WTC11 (cell line): ENCODE results near the gene EIF2D. TPM values are rescaled to one million over a fixed set of nuclear protein-coding genes. Genes with fewer than 3 reads are reported as not detected.

Experiments used
- ATAC-seq: fragments of 200-7000 bp; cut with Tn5 transposase; 2 replicates; pipeline ENCODE4 v1.10.0; 2021; ENCODE audit warnings: mild to moderate bottlenecking, moderate library complexity
- CTCF ChIA-PET: fragments of 300-600 bp; sonication (Branson Sonifier 250); formaldehyde crosslinking; loops from one replicate; lab custom pipeline; 2021; ENCODE audit warnings: antibody characterized with exemption; lab: Charles Lee
- POLR2A ChIA-PET: fragments of 350-600 bp; sonication (Branson Sonifier 250); formaldehyde crosslinking; loops from one replicate; lab custom pipeline; 2021; ENCODE audit warnings: antibody characterized with exemption; lab: Charles Lee
- DNase-seq: peaks from one replicate; pipeline ENCODE4 v3.0.0; 2021; ENCODE audit warnings: low spot score
- H3K27ac Mint-ChIP-seq: 2 replicates; pipeline ENCODE4 v1.8.0; 2021; ENCODE audit warnings: mixed read lengths
- H3K27me3 Mint-ChIP-seq: 2 replicates; pipeline ENCODE4 v1.8.0; 2021; ENCODE audit warnings: low read depth, mild to moderate bottlenecking, moderate library complexity, mixed read lengths
- H3K36me3 Mint-ChIP-seq: 2 replicates; pipeline ENCODE4 v1.8.0; 2021; ENCODE audit warnings: mixed read lengths
- H3K4me1 Mint-ChIP-seq: 2 replicates; pipeline ENCODE4 v1.8.0; 2022; ENCODE audit warnings: mixed read lengths
- H3K4me3 Mint-ChIP-seq: 2 replicates; pipeline ENCODE4 v1.8.0; 2021; ENCODE audit warnings: mild to moderate bottlenecking, moderate library complexity, mixed read lengths
- H3K9me3 Mint-ChIP-seq: 2 replicates; pipeline ENCODE4 v1.8.0; 2021; ENCODE audit warnings: mixed read lengths
- FOXP1 ChIP-seq: sonication (generic); formaldehyde crosslinking; IDR thresholded peaks from 2 replicates; pipeline ENCODE4 v1.8.0; 2022; ENCODE audit warnings: missing genetic modification reagents, mild to moderate bottlenecking, moderate library complexity, borderline replicate concordance
- HMGXB4 ChIP-seq: sonication (generic); formaldehyde crosslinking; IDR thresholded peaks from 2 replicates; pipeline ENCODE4 v1.8.1; 2023; ENCODE audit warnings: mild to moderate bottlenecking, moderate library complexity, missing genetic modification reagents
- IRF1 ChIP-seq: sonication (generic); formaldehyde crosslinking; IDR thresholded peaks from 2 replicates; pipeline ENCODE4 v1.8.0; 2023; ENCODE audit warnings: missing genetic modification reagents
- JUN ChIP-seq: sonication (generic); formaldehyde crosslinking; IDR thresholded peaks from 2 replicates; pipeline ENCODE4 v1.8.0; 2023; ENCODE audit warnings: mild to moderate bottlenecking, missing genetic modification reagents
- MXD4 ChIP-seq: fragments of 250-450 bp; sonication (Bioruptor Pico); IDR thresholded peaks from 2 replicates; pipeline ENCODE4 v1.8.0; 2021; ENCODE audit warnings: mild to moderate bottlenecking, moderate library complexity, borderline replicate concordance
- MYBL2 ChIP-seq: sonication (generic); formaldehyde crosslinking; IDR thresholded peaks from 2 replicates; pipeline ENCODE4 v1.8.1; 2023; ENCODE audit warnings: mild to moderate bottlenecking, moderate library complexity, missing genetic modification reagents
- NFE2L1 ChIP-seq: sonication (generic); formaldehyde crosslinking; IDR thresholded peaks from 2 replicates; pipeline ENCODE4 v1.8.1; 2023; ENCODE audit warnings: missing genetic modification reagents
- NR1H2 ChIP-seq: sonication (generic); formaldehyde crosslinking; IDR thresholded peaks from 2 replicates; pipeline ENCODE4 v1.9.0; 2021; ENCODE audit warnings: mild to moderate bottlenecking, moderate library complexity, missing genetic modification reagents
- NR2C2 ChIP-seq: sonication (generic); formaldehyde crosslinking; IDR thresholded peaks from 2 replicates; pipeline ENCODE4 v1.8.0; 2022; ENCODE audit warnings: mild to moderate bottlenecking, missing genetic modification reagents
- RELA ChIP-seq: sonication (generic); formaldehyde crosslinking; IDR thresholded peaks from 2 replicates; pipeline ENCODE4 v1.8.1; 2022; ENCODE audit warnings: missing genetic modification reagents, mild to moderate bottlenecking, borderline replicate concordance
- TCF7 ChIP-seq: sonication (generic); formaldehyde crosslinking; IDR thresholded peaks from 2 replicates; pipeline ENCODE4 v1.8.0; 2022; ENCODE audit warnings: mild to moderate bottlenecking, low read depth, missing genetic modification reagents, moderate library complexity
- TP53 ChIP-seq: sonication (generic); formaldehyde crosslinking; IDR thresholded peaks from 2 replicates; pipeline ENCODE4 v1.8.1; 2023; ENCODE audit warnings: mild to moderate bottlenecking, missing genetic modification reagents
- ZNF121 ChIP-seq: sonication (generic); formaldehyde crosslinking; IDR thresholded peaks from 2 replicates; pipeline ENCODE4 v1.8.0; 2023; ENCODE audit warnings: missing genetic modification reagents
- ZNF317 ChIP-seq: sonication (generic); formaldehyde crosslinking; IDR thresholded peaks from 2 replicates; pipeline ENCODE4 v1.8.1; 2023; ENCODE audit warnings: low read depth, mild to moderate bottlenecking, moderate library complexity, missing genetic modification reagents, borderline replicate concordance
- total RNA-seq: library from RNA; stranded (reverse); gene quantifications from 3 replicates; pipeline ENCODE4 v1.2.3, GENCODE V29; 2021
- TF ChIP-seq, protein P1 (sequence below): sonication (generic); formaldehyde crosslinking; IDR thresholded peaks from 2 replicates; pipeline ENCODE4 v1.8.0; 2023; ENCODE audit warnings: missing genetic modification reagents, mild to moderate bottlenecking, borderline replicate concordance
- TF ChIP-seq, protein P2 (sequence below): sonication (generic); formaldehyde crosslinking; IDR thresholded peaks from 2 replicates; pipeline ENCODE4 v1.8.1; 2022; ENCODE audit warnings: low read depth, missing genetic modification reagents, borderline replicate concordance

The EIF2D gene
- total RNA-seq, 1 experiment from 2014 or later, result 35.7 TPM

- TF ChIP-seq, protein P1, sequence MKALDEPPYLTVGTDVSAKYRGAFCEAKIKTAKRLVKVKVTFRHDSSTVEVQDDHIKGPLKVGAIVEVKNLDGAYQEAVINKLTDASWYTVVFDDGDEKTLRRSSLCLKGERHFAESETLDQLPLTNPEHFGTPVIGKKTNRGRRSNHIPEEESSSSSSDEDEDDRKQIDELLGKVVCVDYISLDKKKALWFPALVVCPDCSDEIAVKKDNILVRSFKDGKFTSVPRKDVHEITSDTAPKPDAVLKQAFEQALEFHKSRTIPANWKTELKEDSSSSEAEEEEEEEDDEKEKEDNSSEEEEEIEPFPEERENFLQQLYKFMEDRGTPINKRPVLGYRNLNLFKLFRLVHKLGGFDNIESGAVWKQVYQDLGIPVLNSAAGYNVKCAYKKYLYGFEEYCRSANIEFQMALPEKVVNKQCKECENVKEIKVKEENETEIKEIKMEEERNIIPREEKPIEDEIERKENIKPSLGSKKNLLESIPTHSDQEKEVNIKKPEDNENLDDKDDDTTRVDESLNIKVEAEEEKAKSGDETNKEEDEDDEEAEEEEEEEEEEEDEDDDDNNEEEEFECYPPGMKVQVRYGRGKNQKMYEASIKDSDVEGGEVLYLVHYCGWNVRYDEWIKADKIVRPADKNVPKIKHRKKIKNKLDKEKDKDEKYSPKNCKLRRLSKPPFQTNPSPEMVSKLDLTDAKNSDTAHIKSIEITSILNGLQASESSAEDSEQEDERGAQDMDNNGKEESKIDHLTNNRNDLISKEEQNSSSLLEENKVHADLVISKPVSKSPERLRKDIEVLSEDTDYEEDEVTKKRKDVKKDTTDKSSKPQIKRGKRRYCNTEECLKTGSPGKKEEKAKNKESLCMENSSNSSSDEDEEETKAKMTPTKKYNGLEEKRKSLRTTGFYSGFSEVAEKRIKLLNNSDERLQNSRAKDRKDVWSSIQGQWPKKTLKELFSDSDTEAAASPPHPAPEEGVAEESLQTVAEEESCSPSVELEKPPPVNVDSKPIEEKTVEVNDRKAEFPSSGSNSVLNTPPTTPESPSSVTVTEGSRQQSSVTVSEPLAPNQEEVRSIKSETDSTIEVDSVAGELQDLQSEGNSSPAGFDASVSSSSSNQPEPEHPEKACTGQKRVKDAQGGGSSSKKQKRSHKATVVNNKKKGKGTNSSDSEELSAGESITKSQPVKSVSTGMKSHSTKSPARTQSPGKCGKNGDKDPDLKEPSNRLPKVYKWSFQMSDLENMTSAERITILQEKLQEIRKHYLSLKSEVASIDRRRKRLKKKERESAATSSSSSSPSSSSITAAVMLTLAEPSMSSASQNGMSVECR, result no peak
- TF ChIP-seq NR2C2 (CRISPR knock-in tag) (no peak), ZNF317 (no peak), TP53 (CRISPR knock-in tag) (no peak), TCF7 (CRISPR knock-in tag) (no peak)
These were observed 60.3 kb downstream of the EIF2D start (continued) for GRCh38 chr1:206551986-206552326.

GRCh38 chr1:206551296-206551985 is 60.8 kb downstream of the EIF2D start:
- peaks cover 4% of the 10 kb centered on the region; the same call in 1 of the 2 replicates for H3K9me3 Mint-ChIP-seq
- POLR2A ChIA-PET, result no interaction called here
- peaks cover 12% of the 10 kb centered on the region for H3K4me1 Mint-ChIP-seq
- CTCF ChIA-PET, result interaction anchor here (1.0 to 3.3 kb wide), 2 partner anchors 32 to 40 kb away, joined by 3 to 15 read pairs; no protein-coding TSS in a partner anchor
- TF ChIP-seq TP53 (CRISPR knock-in tag), result no peak
- TF ChIP-seq MYBL2 (CRISPR knock-in tag), result no peak
- TF ChIP-seq IRF1 (CRISPR knock-in tag), result no peak
- TF ChIP-seq, protein P2, sequence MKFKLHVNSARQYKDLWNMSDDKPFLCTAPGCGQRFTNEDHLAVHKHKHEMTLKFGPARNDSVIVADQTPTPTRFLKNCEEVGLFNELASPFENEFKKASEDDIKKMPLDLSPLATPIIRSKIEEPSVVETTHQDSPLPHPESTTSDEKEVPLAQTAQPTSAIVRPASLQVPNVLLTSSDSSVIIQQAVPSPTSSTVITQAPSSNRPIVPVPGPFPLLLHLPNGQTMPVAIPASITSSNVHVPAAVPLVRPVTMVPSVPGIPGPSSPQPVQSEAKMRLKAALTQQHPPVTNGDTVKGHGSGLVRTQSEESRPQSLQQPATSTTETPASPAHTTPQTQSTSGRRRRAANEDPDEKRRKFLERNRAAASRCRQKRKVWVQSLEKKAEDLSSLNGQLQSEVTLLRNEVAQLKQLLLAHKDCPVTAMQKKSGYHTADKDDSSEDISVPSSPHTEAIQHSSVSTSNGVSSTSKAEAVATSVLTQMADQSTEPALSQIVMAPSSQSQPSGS (CRISPR knock-in tag), result no peak
- TF ChIP-seq RELA (CRISPR knock-in tag), result no peak
- no peak for TF ChIP-seq NR1H2 (CRISPR knock-in tag)
- no peak for TF ChIP-seq ZNF317
- no peak for TF ChIP-seq NFE2L1 (CRISPR knock-in tag)
- TF ChIP-seq HMGXB4 (CRISPR knock-in tag), result no peak
- no peak for TF ChIP-seq JUN (CRISPR knock-in tag)
- no peak for TF ChIP-seq TCF7 (CRISPR knock-in tag)
- no peak for TF ChIP-seq MXD4
- TF ChIP-seq ZNF121 (CRISPR knock-in tag), result no peak
- TF ChIP-seq FOXP1 (CRISPR knock-in tag), result no peak
- H3K4me3 Mint-ChIP-seq, result no peak overlapping the region
- no peak for DNase-seq
- H3K36me3 Mint-ChIP-seq, result no peaks in the 10 kb centered on the region
- H3K27ac Mint-ChIP-seq, result no peak overlapping the region
- H3K27me3 Mint-ChIP-seq, result peaks cover 14% of the 10 kb centered on the region
- no peak for ATAC-seq
